SU-DHL-6 (cell line): ENCODE results near the gene TFF2.

ENCODE experiments used
- EZH2phosphoT487 ChIP-seq: fragments of 200-600 bp; sonication (generic), shearing (Covaris generic); conservative IDR thresholded peaks from 2 replicates; pipeline ENCODE4 v1.6.1; 2018; ENCODE audit warnings: mild to moderate bottlenecking, antibody characterized with exemption, low read length, moderate library complexity, mixed read lengths
- TF ChIP-seq, protein P1 (sequence below): fragments of 200-600 bp; sonication (generic); IDR thresholded peaks from one replicate; pipeline ENCODE4 v1.5.1; 2017; ENCODE audit warnings: antibody characterized with exemption, mild to moderate bottlenecking, low read length, moderate library complexity; ENCODE audit not compliant: insufficient read depth, poor library complexity, severe bottlenecking

DNA sequence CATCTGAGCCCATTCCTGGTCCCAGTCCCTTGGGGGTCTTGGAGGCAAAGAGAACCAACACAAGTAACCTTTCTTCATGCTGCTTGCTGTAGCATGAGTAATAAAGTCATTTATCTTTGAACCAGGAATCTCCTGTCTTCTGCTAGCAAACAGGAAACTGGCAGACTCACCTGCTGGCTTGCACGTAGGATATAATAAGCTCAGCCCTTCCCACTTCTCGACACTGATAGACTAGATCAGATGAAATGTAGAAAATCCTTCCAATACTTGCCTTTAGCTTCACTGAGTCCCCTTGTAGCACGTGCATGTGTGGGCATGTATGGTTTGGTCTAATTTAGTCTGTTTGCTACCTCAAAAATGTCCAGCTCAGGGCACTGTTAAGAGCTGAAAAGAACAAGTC lies 6.5 kb upstream of the TFF2 start:
- TF ChIP-seq, protein P1, sequence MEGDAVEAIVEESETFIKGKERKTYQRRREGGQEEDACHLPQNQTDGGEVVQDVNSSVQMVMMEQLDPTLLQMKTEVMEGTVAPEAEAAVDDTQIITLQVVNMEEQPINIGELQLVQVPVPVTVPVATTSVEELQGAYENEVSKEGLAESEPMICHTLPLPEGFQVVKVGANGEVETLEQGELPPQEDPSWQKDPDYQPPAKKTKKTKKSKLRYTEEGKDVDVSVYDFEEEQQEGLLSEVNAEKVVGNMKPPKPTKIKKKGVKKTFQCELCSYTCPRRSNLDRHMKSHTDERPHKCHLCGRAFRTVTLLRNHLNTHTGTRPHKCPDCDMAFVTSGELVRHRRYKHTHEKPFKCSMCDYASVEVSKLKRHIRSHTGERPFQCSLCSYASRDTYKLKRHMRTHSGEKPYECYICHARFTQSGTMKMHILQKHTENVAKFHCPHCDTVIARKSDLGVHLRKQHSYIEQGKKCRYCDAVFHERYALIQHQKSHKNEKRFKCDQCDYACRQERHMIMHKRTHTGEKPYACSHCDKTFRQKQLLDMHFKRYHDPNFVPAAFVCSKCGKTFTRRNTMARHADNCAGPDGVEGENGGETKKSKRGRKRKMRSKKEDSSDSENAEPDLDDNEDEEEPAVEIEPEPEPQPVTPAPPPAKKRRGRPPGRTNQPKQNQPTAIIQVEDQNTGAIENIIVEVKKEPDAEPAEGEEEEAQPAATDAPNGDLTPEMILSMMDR, result no peak
- no peak for TF ChIP-seq EZH2phosphoT487
